22Rv1 (cell line): ENCODE measurements around the gene MVP.
A peak's percentile ranks its signal among the peaks of the same experiment; 100 is the strongest.

Experiments used
- H3K27ac ChIP-seq: fragments of 450-650 bp; 2 replicates; pipeline ENCODE4 v1.5.1; 2017
- CTCF ChIP-seq: fragments of 450-650 bp; IDR thresholded peaks from 2 replicates; pipeline ENCODE4 v1.5.1; 2017; ENCODE audit warnings: mild to moderate bottlenecking
- ZFX ChIP-seq: fragments of 450-650 bp; IDR thresholded peaks from 2 replicates; pipeline ENCODE4 v1.6.1; 2017; ENCODE audit warnings: antibody characterized with exemption, borderline replicate concordance

Gene MVP

GRCh38 chr16:29854520-29855100 is 34.3 kb downstream of the MVP start:
- no peak for TF ChIP-seq ZFX
- TF ChIP-seq CTCF, result no peak
- H3K27ac ChIP-seq, result no peak overlapping the region

- H3K27ac ChIP-seq, result no peak overlapping the region
- TF ChIP-seq ZFX (no peak), CTCF (no peak)
These were observed 37.0 kb downstream of the MVP start for GRCh38 chr16:29857133-29857760.

- TF ChIP-seq ZFX, result no peak
- TF ChIP-seq CTCF, result no peak
- no peak overlapping the region for H3K27ac ChIP-seq
These were observed 38.0 kb downstream of the MVP start for GRCh38 chr16:29858149-29858849.

GRCh38 chr16:29858974-29859373 is 38.7 kb downstream of the MVP start:
- TF ChIP-seq CTCF, result no peak
- no peak for TF ChIP-seq ZFX
- H3K27ac ChIP-seq, result no peak overlapping the region

- H3K27ac ChIP-seq, result no peak overlapping the region
- TF ChIP-seq CTCF (no peak), ZFX (no peak)
These were observed 40.0 kb downstream of the MVP start for GRCh38 chr16:29860218-29860617.

GRCh38 chr16:29862383-29862883 is 42.2 kb downstream of the MVP start:
- H3K27ac ChIP-seq, result peak overlapping the region; percentile 85
- TF ChIP-seq CTCF (no peak), ZFX (no peak)
